A673 (cell line): ENCODE results near the gene KRTAP10-8. TPM values are rescaled to one million over a fixed set of nuclear protein-coding genes. Genes with fewer than 3 reads are reported as not detected.
"Not testable (repeated sequence)": the region's sequence is repeated elsewhere in the genome, so short reads cannot be mapped to it uniquely, and the experiment has no call there.

Source experiments
- BruUV-seq: library from RNA; stranded (reverse); fragments of 400-500 nt; replicated peaks from 2 replicates; lab custom pipeline; 2021; lab: Mats Ljungman, UMichigan
- CTCF ChIA-PET: fragments of 300-600 bp; sonication (Branson Sonifier 250); formaldehyde crosslinking; loops from one replicate; lab custom pipeline; 2022; ENCODE audit warnings: antibody characterized with exemption; lab: Charles Lee
- POLR2A ChIA-PET: fragments of 300-600 bp; sonication (Branson Sonifier 250); formaldehyde crosslinking; loops from one replicate; lab custom pipeline; 2022; ENCODE audit warnings: antibody characterized with exemption; ENCODE audit not compliant: low non-redundant PET; lab: Charles Lee
- DNase-seq: peaks from one replicate; pipeline ENCODE4 v3.0.0-alpha.2; 2015; ENCODE audit warnings: low spot score
- H3K27ac ChIP-seq: fragments of 200-600 bp; sonication (generic); 2 replicates; pipeline ENCODE4 v1.5.1; 2016; ENCODE audit warnings: mixed run types, low read depth, mild to moderate bottlenecking, mixed read lengths, antibody characterized with exemption, low read length; ENCODE audit not compliant: poor library complexity, severe bottlenecking
- H3K27me3 ChIP-seq: fragments of 200-600 bp; sonication (generic); replicated peaks from 2 replicates; pipeline ENCODE4 v1.6.1; 2017; ENCODE audit warnings: mixed run types, low read depth, mild to moderate bottlenecking, mixed read lengths, antibody characterized with exemption, low read length; ENCODE audit not compliant: insufficient read depth, poor library complexity
- H3K36me3 ChIP-seq: fragments of 200-600 bp; sonication (generic); 2 replicates; pipeline ENCODE4 v1.6.1; 2016; ENCODE audit warnings: mixed run types, mild to moderate bottlenecking, mixed read lengths, antibody characterized with exemption, low read length; ENCODE audit not compliant: insufficient read depth, poor library complexity, severe bottlenecking
- H3K4me1 ChIP-seq: fragments of 200-600 bp; sonication (generic); 2 replicates; pipeline ENCODE4 v1.6.1; 2017; ENCODE audit warnings: mixed run types, mild to moderate bottlenecking, mixed read lengths, antibody characterized with exemption, low read length; ENCODE audit not compliant: insufficient read depth, poor library complexity, severe bottlenecking
- H3K4me3 ChIP-seq: fragments of 200-600 bp; sonication (generic); 2 replicates; pipeline ENCODE4 v1.5.1; 2016; ENCODE audit warnings: low read depth, mixed run types, mild to moderate bottlenecking, mixed read lengths, low read length; ENCODE audit not compliant: poor library complexity, severe bottlenecking
- H3K9me3 ChIP-seq: fragments of 200-600 bp; sonication (generic); 2 replicates; pipeline ENCODE4 v1.6.1; 2016; ENCODE audit warnings: mixed run types, low read depth, mild to moderate bottlenecking, mixed read lengths, antibody characterized with exemption, low read length; ENCODE audit not compliant: poor library complexity, severe bottlenecking
- CTCF ChIP-seq: fragments of 300-800, 200-600 bp; sonication (generic); conservative IDR thresholded peaks from 2 replicates; pipeline ENCODE4 v1.5.1; 2017; ENCODE audit warnings: low read depth, mild to moderate bottlenecking, antibody characterized with exemption, low read length, moderate library complexity, mixed read lengths
- EZH2 ChIP-seq: fragments of 200-600 bp; sonication (generic); IDR thresholded peaks from 2 replicates; pipeline ENCODE4 v1.6.1; 2017; ENCODE audit warnings: borderline replicate concordance, low read depth, mild to moderate bottlenecking, mixed read lengths, antibody characterized with exemption, low read length; ENCODE audit not compliant: poor library complexity, severe bottlenecking
- intact Hi-C: fragments of 100-400 bp; cut with micrococcal nuclease; formaldehyde crosslinking; loops from one replicate; pipeline ENCODE4 v1.10.0; 2022; ENCODE audit not compliant: unreplicated experiment
- total RNA-seq: library from RNA; stranded (reverse); gene quantifications from 2 replicates; pipeline ENCODE4 v1.2.3, GENCODE V29; 2021

Gene KRTAP10-8
- total RNA-seq, 1 experiment from 2014 or later: not detected

- DNase-seq: no peak
- Histone ChIP-seq H3K27me3 (no peaks in the 10 kb centered on the region), H3K36me3 (no peaks in the 10 kb centered on the region), H3K27ac (no peak overlapping the region), H3K9me3 (peaks cover 13% of the 10 kb centered on the region), H3K4me3 (no peak overlapping the region), H3K4me1 (no peaks in the 10 kb centered on the region)
- ChIA-PET CTCF (no interaction called here), POLR2A (no interaction called here)
- TF ChIP-seq CTCF: no peak
- no peak for TF ChIP-seq EZH2
- intact Hi-C loops: no loop called here
- no TSS peak for BruUV-seq
These were observed 33.4 kb upstream of the KRTAP10-8 start for GRCh38 chr21:44578371-44579055.

- Histone ChIP-seq H3K4me3 (no peak overlapping the region), H3K9me3 (peaks cover 13% of the 10 kb centered on the region), H3K27me3 (no peaks in the 10 kb centered on the region), H3K36me3 (no peaks in the 10 kb centered on the region), H3K27ac (no peak overlapping the region), H3K4me1 (no peaks in the 10 kb centered on the region)
- no TSS peak for BruUV-seq
- ChIA-PET CTCF (no interaction called here), POLR2A (no interaction called here)
- intact Hi-C loops: no loop called here
- TF ChIP-seq EZH2 (no peak), CTCF (no peak)
- no peak for DNase-seq
These were observed 32.6 kb upstream of the KRTAP10-8 start for GRCh38 chr21:44579056-44579832.

GRCh38 chr21:44579833-44580144, 32.1 kb upstream of the KRTAP10-8 start:
- BruUV-seq: no TSS peak
- no peak overlapping the region for H3K4me3 ChIP-seq
- peaks cover 13% of the 10 kb centered on the region for H3K9me3 ChIP-seq
- H3K27ac ChIP-seq: no peak overlapping the region
- TF ChIP-seq EZH2 (no peak), CTCF (no peak)
- no peaks in the 10 kb centered on the region for H3K27me3 ChIP-seq
- POLR2A ChIA-PET: no interaction called here
- CTCF ChIA-PET: no interaction called here
- DNase-seq: no peak
- intact Hi-C loops: no loop called here
- no peaks in the 10 kb centered on the region for H3K4me1 ChIP-seq
- H3K36me3 ChIP-seq: no peaks in the 10 kb centered on the region

- H3K27me3 ChIP-seq, H3K4me3 ChIP-seq: not testable (repeated sequence)
These were observed 31.6 kb upstream of the KRTAP10-8 start, which contains the start of gene KRTAP10-5 for GRCh38 chr21:44580231-44580821. KRTAP10-5 (minus strand) TSS chr21:44580604; CDS start chr21:44580578, 26 bp downstream.

More at GRCh38 chr21:44580231-44580821, 31.6 kb upstream of the KRTAP10-8 start, which contains the start of gene KRTAP10-5:
- H3K36me3 ChIP-seq, BruUV-seq, H3K27ac ChIP-seq, CTCF ChIA-PET, intact Hi-C loops, H3K4me1 ChIP-seq, POLR2A ChIA-PET, DNase-seq: not testable (repeated sequence)
- peaks cover 13% of the 10 kb centered on the region for H3K9me3 ChIP-seq
